Dendritic cell treated with granulocyte-macrophage colony-stimulating factor and Interleukin-4, amounts not matched to agents 40 ng/mL and 50 ng/mL, for 4 days (primary cell): Measurements from ENCODE around the gene GPAT3.
A peak's percentile ranks its signal among the peaks of the same experiment; 100 is the strongest.

Source experiments
- H3K27ac Mint-ChIP-seq: one replicate; pipeline ENCODE4 v1.8.0; 2022; ENCODE audit warnings: mild to moderate bottlenecking, mixed read lengths
- H3K27me3 Mint-ChIP-seq: one replicate; pipeline ENCODE4 v1.8.0; 2022; ENCODE audit warnings: mild to moderate bottlenecking, mixed read lengths
- H3K36me3 Mint-ChIP-seq: one replicate; pipeline ENCODE4 v1.8.0; 2022; ENCODE audit warnings: low read depth, mixed read lengths
- H3K4me1 Mint-ChIP-seq: one replicate; pipeline ENCODE4 v1.8.0; 2022; ENCODE audit warnings: low read depth, mixed read lengths
- H3K4me3 Mint-ChIP-seq: one replicate; pipeline ENCODE4 v1.8.0; 2022; ENCODE audit warnings: mild to moderate bottlenecking, moderate library complexity, mixed read lengths
- H3K9me3 Mint-ChIP-seq: one replicate; pipeline ENCODE4 v1.8.0; 2022; ENCODE audit warnings: mixed read lengths
- intact Hi-C: fragments of 100-400 bp; cut with micrococcal nuclease; formaldehyde crosslinking; loops from one replicate; pipeline ENCODE4 v1.15.0; 2022

GPAT3 gene

DNA sequence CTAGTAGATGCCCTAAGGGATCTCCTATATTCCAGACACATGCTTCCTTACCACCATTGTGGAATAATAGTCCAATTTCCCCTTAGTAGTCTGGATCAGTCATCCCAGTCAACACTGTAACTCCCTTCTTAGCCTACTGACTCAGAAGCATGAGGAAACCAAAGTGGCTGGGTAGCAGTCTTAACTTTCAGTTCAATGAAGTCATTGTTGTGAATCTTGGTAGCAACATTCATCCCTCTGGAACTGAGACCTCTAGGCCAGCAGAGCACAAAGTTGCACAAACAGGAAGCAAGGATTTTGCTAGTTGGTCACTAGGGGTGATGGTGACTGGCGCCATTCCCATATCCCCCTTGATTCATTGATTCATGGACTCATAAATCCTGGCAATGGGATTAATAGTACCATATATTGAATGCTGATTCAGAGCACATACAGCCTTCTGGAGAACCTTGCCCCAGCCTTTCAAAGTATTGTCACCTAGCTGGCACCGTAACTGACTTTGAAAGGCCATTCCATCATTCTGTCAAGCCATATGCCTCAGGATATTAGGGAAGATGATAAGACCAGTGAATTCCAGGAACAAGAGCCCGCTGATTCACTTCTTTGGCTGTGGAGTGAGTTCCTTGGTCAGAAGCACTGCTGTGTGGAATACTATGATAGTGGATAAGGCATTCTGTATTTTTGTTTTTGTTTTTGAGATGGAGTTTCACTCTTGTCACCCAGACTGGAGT lies 19.7 kb upstream of the GPAT3 start:
- Mint-ChIP-seq H3K36me3 (no peaks in the 10 kb centered on the region), H3K27ac (no peak overlapping the region), H3K9me3 (no peaks in the 10 kb centered on the region), H3K4me3 (no peak overlapping the region), H3K27me3 (no peaks in the 10 kb centered on the region), H3K4me1 (peaks cover 9% of the 10 kb centered on the region)
- intact Hi-C loops, result no loop called here

DNA sequence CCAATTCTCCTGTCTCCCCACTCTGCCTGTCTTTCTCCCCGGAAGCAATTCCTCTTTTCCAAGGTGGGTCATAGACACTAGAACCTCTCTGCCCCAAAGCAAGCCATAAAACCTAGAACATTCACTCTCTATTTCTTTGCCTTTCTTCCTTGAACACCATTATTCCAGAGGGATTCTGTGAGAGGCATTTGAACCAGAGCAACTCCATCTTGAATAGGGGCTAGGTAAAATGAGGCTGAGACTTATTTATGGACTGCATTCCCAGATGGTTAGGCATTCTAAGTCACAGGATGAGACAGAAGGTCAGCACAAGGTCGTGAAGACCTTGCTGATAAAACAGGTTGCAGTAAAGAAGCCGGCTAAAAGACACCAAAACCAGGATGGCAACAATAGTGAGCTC lies 13.7 kb upstream of the GPAT3 start:
- no peak overlapping the region for H3K27ac Mint-ChIP-seq
- peaks cover 8% of the 10 kb centered on the region for H3K9me3 Mint-ChIP-seq
- H3K36me3 Mint-ChIP-seq, result no peaks in the 10 kb centered on the region
- no peak overlapping the region for H3K4me3 Mint-ChIP-seq
- intact Hi-C loops, result no loop called here
- H3K4me1 Mint-ChIP-seq, result no peaks in the 10 kb centered on the region
- no peaks in the 10 kb centered on the region for H3K27me3 Mint-ChIP-seq

GRCh38 chr4:83527671-83528070 lies 8.2 kb upstream of the GPAT3 start:
- no peak overlapping the region for H3K4me3 Mint-ChIP-seq
- H3K9me3 Mint-ChIP-seq, result peaks cover 8% of the 10 kb centered on the region
- H3K36me3 Mint-ChIP-seq, result no peaks in the 10 kb centered on the region
- no peak overlapping the region for H3K27ac Mint-ChIP-seq
- no peaks in the 10 kb centered on the region for H3K4me1 Mint-ChIP-seq
- intact Hi-C loops, result no loop called here
- H3K27me3 Mint-ChIP-seq, result peaks cover 9% of the 10 kb centered on the region

DNA sequence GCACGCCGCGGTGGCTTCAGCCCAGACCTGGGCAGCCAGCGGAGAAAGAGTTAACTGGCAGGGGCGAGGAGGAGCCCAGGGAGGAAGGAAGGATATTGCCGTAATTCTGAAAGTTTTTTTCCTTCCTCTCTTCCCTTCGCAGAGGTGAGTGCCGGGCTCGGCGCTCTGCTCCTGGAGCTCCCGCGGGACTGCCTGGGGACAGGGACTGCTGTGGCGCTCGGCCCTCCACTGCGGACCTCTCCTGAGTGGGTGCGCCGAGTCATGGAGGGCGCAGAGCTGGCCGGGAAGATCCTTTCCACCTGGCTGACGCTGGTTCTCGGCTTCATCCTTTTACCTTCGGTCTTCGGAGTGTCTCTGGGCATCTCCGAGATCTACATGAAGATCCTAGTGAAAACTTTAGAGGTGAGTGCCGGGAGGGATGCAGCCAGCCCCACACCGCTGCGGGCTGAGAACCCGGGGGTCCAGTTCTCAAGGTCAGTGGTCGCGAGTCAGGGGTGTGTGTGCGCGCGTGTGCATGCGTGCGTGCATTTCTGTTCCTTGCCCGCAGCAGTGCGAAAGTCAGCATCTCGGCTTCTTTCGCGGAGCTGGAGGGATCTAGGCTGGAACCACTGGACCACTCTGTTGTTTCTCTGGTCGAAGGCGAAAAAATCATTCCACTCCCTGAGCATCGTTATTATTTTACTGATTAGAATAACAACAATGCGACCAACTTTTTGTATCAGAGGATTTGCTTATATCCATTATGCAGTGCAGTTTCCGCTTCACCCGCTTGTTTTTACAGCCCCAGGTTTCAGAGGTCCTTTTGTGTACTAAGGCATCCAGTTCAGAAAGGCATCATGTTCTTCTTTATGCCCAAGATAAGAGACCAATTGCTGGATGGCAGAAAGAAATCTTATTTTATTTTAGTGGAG lies 709 bp downstream of the GPAT3 start:
- peak overlapping the region; percentile 85 for H3K27ac Mint-ChIP-seq
- H3K36me3 Mint-ChIP-seq, result peaks cover 22% of the 10 kb centered on the region
- peaks cover 23% of the 10 kb centered on the region for H3K27me3 Mint-ChIP-seq
- no peaks in the 10 kb centered on the region for H3K9me3 Mint-ChIP-seq
- H3K4me3 Mint-ChIP-seq, result peak overlapping the region; percentile 94
- intact Hi-C loops, result loop anchor here (1.0 kb wide), 1 partner anchor 34 kb away; no protein-coding TSS in a partner anchor
- peaks cover 28% of the 10 kb centered on the region for H3K4me1 Mint-ChIP-seq

- Mint-ChIP-seq H3K4me3 (no peak overlapping the region), H3K9me3 (no peaks in the 10 kb centered on the region), H3K4me1 (peaks cover 21% of the 10 kb centered on the region), H3K27ac (no peak overlapping the region), H3K27me3 (no peaks in the 10 kb centered on the region), H3K36me3 (peaks cover 23% of the 10 kb centered on the region)
- intact Hi-C loops, result no loop called here
Observed at GRCh38 chr4:83542225-83542624, 6.3 kb downstream of the GPAT3 start.

DNA sequence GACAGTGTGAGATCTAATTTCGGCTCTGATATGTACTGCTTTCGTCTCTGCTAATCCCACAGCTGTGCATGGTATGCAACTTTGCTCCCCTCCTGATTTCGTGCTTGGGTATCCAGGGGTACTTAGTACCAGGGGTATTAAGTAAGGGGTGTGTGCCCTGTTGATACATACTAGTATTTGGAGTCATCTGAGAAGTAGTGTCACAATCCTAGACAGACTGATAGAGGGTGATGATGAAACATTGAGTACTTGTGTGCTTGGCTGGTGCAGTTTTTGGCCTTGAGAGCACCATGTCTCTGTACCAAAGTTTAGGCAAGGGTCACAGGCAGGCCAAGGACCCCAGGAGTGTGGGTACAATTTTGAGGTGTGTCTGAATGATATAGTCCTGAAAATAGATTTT lies 10.9 kb downstream of the GPAT3 start:
- intact Hi-C loops, result no loop called here
- peaks cover 17% of the 10 kb centered on the region for H3K36me3 Mint-ChIP-seq

GRCh38 chr4:83548151-83548905 lies 12.4 kb downstream of the GPAT3 start:
- H3K4me3 Mint-ChIP-seq, result no peak overlapping the region
- peak overlapping the region; percentile 57 for H3K27ac Mint-ChIP-seq
- H3K27me3 Mint-ChIP-seq, result no peaks in the 10 kb centered on the region
- intact Hi-C loops, result no loop called here
- no peaks in the 10 kb centered on the region for H3K9me3 Mint-ChIP-seq
- H3K36me3 Mint-ChIP-seq, result peaks cover 17% of the 10 kb centered on the region
- H3K4me1 Mint-ChIP-seq, result peaks cover 41% of the 10 kb centered on the region

More for the DNA sequence above, 10.9 kb downstream of the GPAT3 start:
- H3K4me1 Mint-ChIP-seq, result peaks cover 27% of the 10 kb centered on the region
- H3K27me3 Mint-ChIP-seq, result no peaks in the 10 kb centered on the region
- no peak overlapping the region for H3K4me3 Mint-ChIP-seq
- peak overlapping the region; percentile 53 for H3K27ac Mint-ChIP-seq
- H3K9me3 Mint-ChIP-seq, result no peaks in the 10 kb centered on the region

GRCh38 chr4:83552083-83552482 lies 16.2 kb downstream of the GPAT3 start:
- Mint-ChIP-seq H3K36me3 (no peaks in the 10 kb centered on the region), H3K27ac (no peak overlapping the region), H3K9me3 (no peaks in the 10 kb centered on the region), H3K4me1 (peaks cover 66% of the 10 kb centered on the region), H3K4me3 (no peak overlapping the region), H3K27me3 (no peaks in the 10 kb centered on the region)
- intact Hi-C loops, result no loop called here

DNA sequence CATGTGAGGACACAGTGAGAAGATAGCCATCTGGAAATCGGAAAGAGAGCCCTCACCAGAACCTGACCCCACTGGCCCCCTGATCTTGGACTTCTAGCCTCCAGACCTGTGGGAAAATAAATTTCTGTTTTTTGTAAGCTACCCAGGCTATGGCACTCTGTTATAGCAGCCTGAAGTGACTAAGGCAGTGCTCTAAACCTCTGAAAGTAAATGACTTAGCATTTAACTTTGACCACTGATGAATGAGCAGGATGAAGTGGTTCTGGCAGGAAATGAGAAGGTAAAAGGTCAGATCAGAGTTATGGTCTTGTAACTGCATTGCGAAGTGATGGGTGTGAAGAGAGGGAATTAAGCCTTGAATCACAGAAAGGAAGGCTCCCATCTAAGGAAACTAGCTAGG lies 17.0 kb downstream of the GPAT3 start:
- Mint-ChIP-seq H3K4me1 (peaks cover 64% of the 10 kb centered on the region), H3K36me3 (no peaks in the 10 kb centered on the region), H3K27me3 (no peaks in the 10 kb centered on the region), H3K27ac (peak overlapping the region; percentile 34), H3K9me3 (no peaks in the 10 kb centered on the region), H3K4me3 (no peak overlapping the region)
- intact Hi-C loops, result no loop called here

DNA sequence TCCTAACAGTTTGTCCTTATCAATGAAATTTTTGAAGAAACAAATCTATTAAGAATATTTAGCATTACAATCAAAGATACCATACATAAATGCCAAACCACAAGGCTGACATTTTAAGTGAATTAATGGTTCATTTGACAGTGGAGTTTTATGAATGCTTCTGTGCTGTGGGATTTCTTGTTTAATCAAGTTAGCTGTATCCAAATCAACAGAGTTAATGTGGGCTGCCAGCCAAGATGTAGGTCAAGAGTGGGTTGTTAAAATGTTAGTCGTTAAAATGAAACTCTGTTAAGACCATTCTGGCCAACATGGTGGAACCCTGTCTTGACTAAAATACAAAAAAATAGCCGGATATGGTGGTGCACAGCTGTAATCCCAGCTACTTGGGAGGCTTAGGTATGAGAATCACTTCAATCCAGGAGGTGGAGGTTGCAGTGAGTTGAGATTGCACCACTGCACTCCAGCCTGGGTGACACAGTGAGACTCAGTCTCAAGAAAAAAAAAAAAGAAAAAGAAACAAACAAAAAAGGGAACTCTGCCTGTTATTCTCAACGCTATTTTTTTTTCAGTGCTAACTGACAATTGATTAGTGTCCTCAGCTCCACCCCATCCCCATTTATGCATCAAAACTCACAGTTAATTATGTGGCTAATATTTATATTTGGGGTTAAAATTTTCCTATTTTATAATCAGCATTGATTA lies 20.2 kb downstream of the GPAT3 start:
- Mint-ChIP-seq H3K36me3 (no peaks in the 10 kb centered on the region), H3K4me1 (peaks cover 78% of the 10 kb centered on the region), H3K27ac (peak overlapping the region; percentile 88), H3K9me3 (no peaks in the 10 kb centered on the region), H3K27me3 (no peaks in the 10 kb centered on the region), H3K4me3 (peak overlapping the region; percentile 23)
- intact Hi-C loops, result no loop called here

- H3K4me3 Mint-ChIP-seq, result no peak overlapping the region
- H3K27ac Mint-ChIP-seq, result peak overlapping the region; percentile 88
- no peaks in the 10 kb centered on the region for H3K27me3 Mint-ChIP-seq
- H3K9me3 Mint-ChIP-seq, result no peaks in the 10 kb centered on the region
- H3K4me1 Mint-ChIP-seq, result peaks cover 85% of the 10 kb centered on the region
- H3K36me3 Mint-ChIP-seq, result no peaks in the 10 kb centered on the region
- intact Hi-C loops, result no loop called here
Observed at GRCh38 chr4:83556816-83557215, 20.9 kb downstream of the GPAT3 start.

DNA sequence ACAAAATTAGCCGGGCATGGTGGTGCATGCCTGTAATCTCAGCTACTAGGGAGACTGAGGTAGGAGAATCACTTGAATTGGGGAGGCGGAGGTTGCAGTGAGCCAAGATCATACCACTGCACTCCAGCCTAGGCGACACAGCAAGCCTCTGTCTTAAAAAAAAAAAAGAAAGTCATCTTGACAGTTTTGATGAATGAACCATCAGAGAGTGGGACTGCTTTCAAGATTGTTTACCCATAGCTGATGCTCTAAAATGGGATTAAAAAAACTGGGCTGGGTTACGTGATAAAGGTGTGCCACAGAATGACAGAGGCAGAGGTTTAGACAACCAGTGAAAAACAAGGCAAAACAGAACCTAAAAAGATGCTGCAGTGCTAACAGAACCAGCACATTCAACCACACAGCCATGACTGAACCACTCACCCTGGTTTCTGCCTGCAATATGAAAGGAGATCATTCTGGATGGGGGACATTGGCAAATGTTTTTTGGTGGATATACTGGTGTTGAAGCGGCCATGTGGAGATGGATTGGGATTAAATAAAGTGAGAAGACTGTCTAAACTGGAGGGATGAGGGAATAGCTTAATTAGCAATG lies 22.2 kb downstream of the GPAT3 start:
- Mint-ChIP-seq H3K4me1 (peaks cover 81% of the 10 kb centered on the region), H3K9me3 (no peaks in the 10 kb centered on the region), H3K27me3 (no peaks in the 10 kb centered on the region), H3K4me3 (peak overlapping the region; percentile 0), H3K36me3 (no peaks in the 10 kb centered on the region), H3K27ac (peak overlapping the region; percentile 88)
- intact Hi-C loops, result no loop called here

DNA sequence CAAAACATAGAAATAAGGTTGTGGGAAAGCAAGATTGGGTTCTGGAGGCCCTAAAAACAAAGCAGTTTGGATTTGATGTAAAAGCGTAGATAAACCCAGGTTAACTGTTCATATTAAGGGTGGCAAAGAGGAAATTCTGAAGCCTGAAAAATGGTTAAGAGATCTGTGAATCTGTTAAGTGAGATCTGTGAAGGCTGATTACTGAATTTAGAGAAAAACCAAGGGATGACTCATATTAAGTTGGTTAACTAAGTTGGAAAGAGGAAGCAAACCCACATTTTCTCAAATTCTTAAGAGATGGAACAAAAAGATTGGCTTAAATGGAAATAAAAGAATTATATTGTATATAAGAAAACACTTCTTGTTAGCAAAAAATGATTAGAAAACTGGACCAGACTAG lies 22.8 kb downstream of the GPAT3 start:
- H3K4me3 Mint-ChIP-seq, result peak overlapping the region; percentile 0
- H3K9me3 Mint-ChIP-seq, result no peaks in the 10 kb centered on the region
- H3K27ac Mint-ChIP-seq, result peak overlapping the region; percentile 88
- no peaks in the 10 kb centered on the region for H3K27me3 Mint-ChIP-seq
- intact Hi-C loops, result no loop called here
- peaks cover 77% of the 10 kb centered on the region for H3K4me1 Mint-ChIP-seq
- no peaks in the 10 kb centered on the region for H3K36me3 Mint-ChIP-seq
